AG09309 (cell line): Measurements from ENCODE around the gene VPS13C.

Experiments
- DNase-seq: peaks from one replicate; pipeline ENCODE4 v3.0.0-alpha.2; 2010; ENCODE audit warnings: low read depth
- H3K4me3 ChIP-seq: 2 replicates; pipeline ENCODE4 v1.5.1; 2011; ENCODE audit warnings: mild to moderate bottlenecking, low read depth, low read length, moderate library complexity; ENCODE audit not compliant: control insufficient read depth
- TF ChIP-seq, protein P1 (sequence below): IDR thresholded peaks from 2 replicates; pipeline ENCODE4 v1.5.1; 2011; ENCODE audit warnings: mild to moderate bottlenecking, low read depth, low read length, inconsistent platforms; ENCODE audit not compliant: insufficient read depth, control insufficient read depth; ENCODE audit errors: missing control alignments

Gene VPS13C, protein sequence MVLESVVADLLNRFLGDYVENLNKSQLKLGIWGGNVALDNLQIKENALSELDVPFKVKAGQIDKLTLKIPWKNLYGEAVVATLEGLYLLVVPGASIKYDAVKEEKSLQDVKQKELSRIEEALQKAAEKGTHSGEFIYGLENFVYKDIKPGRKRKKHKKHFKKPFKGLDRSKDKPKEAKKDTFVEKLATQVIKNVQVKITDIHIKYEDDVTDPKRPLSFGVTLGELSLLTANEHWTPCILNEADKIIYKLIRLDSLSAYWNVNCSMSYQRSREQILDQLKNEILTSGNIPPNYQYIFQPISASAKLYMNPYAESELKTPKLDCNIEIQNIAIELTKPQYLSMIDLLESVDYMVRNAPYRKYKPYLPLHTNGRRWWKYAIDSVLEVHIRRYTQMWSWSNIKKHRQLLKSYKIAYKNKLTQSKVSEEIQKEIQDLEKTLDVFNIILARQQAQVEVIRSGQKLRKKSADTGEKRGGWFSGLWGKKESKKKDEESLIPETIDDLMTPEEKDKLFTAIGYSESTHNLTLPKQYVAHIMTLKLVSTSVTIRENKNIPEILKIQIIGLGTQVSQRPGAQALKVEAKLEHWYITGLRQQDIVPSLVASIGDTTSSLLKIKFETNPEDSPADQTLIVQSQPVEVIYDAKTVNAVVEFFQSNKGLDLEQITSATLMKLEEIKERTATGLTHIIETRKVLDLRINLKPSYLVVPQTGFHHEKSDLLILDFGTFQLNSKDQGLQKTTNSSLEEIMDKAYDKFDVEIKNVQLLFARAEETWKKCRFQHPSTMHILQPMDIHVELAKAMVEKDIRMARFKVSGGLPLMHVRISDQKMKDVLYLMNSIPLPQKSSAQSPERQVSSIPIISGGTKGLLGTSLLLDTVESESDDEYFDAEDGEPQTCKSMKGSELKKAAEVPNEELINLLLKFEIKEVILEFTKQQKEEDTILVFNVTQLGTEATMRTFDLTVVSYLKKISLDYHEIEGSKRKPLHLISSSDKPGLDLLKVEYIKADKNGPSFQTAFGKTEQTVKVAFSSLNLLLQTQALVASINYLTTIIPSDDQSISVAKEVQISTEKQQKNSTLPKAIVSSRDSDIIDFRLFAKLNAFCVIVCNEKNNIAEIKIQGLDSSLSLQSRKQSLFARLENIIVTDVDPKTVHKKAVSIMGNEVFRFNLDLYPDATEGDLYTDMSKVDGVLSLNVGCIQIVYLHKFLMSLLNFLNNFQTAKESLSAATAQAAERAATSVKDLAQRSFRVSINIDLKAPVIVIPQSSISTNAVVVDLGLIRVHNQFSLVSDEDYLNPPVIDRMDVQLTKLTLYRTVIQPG (N-terminal part only)

DNA sequence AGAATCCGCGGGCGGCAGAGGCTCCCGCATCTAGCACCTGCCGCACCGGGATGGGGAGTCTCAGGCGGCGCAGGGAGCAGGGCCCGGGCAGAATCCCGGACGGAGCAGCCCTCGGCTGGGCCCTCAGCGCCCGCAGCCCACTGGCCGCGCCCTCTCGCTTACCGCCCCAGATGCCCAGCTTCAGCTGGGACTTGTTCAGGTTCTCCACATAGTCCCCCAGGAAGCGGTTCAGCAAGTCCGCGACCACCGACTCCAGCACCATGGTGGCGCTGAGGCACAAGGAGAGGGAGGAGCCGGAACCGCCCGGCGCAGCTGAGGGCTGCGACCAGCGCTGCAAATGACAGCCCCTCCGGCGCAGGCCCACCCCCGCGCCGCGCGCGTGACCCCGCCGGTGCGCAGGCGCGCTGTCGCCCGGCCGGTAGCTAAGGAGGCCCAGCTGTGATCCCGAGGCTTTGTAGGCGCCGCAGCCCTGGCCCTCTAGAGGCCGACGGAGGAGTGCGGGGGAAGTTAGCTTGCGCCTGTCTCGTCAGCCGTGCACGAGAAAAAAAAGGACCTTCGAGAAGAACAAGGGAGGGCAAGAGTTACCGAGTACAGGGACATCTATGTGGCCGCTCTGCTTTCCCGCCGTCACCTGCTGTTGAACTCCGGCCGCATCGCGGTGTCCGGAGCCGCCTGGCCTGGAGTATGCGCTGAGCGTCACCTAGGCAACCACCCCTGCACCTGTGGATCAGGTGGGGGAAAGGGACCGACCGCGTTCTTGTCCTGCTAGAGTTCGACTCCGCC lies at the start of gene VPS13C:
Gene VPS13C (minus strand): TSS at position 335 of the 783 bp plus-strand sequence. CDS start 73 bp downstream, at position 262.
- peak; percentile 47 for DNase-seq
- TF ChIP-seq, protein P1, sequence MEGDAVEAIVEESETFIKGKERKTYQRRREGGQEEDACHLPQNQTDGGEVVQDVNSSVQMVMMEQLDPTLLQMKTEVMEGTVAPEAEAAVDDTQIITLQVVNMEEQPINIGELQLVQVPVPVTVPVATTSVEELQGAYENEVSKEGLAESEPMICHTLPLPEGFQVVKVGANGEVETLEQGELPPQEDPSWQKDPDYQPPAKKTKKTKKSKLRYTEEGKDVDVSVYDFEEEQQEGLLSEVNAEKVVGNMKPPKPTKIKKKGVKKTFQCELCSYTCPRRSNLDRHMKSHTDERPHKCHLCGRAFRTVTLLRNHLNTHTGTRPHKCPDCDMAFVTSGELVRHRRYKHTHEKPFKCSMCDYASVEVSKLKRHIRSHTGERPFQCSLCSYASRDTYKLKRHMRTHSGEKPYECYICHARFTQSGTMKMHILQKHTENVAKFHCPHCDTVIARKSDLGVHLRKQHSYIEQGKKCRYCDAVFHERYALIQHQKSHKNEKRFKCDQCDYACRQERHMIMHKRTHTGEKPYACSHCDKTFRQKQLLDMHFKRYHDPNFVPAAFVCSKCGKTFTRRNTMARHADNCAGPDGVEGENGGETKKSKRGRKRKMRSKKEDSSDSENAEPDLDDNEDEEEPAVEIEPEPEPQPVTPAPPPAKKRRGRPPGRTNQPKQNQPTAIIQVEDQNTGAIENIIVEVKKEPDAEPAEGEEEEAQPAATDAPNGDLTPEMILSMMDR: peak; percentile 80
- H3K4me3 ChIP-seq: peak within 1 kb of the TSS; percentile 57

DNA sequence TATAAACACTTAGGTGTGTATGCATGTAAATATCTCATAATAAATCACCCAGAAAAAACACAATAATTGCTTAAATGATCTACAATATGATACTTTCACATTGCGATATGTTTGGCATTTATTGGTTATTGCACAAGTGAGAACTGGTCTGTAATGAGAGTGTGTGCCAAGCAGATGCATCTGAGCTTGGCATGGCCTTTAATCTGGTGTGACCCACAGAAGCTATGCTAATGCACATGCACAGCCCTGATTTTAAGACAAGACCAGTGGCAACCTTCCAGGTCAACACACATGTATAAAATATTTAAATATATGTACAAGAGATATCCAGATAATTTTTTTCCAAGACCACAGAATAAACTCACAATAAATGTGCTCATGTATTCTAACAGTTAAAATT lies 49.2 kb upstream of the VPS13C start:
- no peak overlapping the region for H3K4me3 ChIP-seq
- no peak for DNase-seq
- TF ChIP-seq, protein P1: no peak

DNA sequence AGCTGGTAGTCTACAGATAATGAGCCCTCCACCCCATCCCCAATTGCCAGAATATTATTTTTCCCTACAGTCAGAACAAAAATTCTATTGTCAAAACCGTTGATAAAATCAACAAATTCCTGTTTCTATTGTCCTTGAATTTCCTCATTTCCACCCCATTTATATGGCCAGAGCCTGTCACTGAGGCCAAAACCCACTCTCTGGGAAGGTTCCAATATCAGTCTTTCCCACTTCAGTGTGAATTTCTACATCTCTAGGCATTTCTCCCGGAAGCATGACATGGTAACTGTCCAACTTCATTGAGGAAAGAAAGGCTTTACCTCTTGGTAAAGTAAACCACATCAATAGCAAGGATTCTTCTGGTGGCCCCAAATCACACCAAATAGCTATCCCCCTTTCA lies 48.2 kb upstream of the VPS13C start:
- DNase-seq: no peak
- TF ChIP-seq, protein P1: no peak
- no peak overlapping the region for H3K4me3 ChIP-seq

DNA sequence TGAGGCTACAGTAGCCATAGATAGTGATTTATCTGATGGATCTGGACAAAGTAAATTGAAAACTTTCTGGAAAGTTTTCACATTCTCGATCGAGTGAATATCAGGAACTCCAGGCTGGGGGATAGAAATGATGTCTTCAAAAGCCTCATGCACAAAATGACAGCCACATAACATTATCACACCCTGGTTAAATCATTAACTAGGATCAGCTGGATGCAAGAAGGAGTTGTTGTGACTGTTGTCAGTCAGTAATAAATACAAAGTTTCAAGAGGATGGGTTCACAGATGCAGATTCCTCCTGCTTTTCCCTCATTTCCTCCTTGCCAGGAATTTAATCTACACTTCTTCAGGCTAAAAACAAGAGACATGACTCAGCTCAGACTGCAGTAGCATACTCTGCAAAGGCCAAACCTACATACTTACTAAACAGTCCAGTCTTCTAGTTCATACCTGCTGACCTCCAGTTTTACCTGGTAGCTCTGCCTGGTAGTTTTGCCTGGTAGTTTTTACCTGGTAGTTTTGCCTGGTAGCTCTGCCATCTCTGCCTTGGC lies 47.4 kb upstream of the VPS13C start:
- TF ChIP-seq, protein P1: no peak

DNA sequence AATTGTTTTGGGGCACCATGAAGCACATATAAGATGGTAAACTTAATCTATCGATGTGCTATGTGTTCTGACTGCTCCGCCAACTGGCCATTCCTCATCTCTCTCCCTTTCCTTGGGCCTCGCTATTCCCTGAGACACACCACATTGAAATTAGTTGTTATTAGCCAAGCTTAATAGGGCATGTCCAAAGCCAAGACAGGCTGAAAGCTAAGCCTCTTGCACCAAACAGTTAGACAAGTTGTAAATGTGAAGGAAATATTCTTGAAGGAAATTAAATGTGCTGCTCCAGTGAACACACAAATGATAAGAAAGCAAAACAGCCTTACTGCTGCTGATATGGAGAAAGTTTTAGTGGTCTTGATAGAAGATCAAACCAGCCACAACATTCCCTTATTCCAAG lies 45.8 kb upstream of the VPS13C start:
- H3K4me3 ChIP-seq: no peak overlapping the region
- no peak for DNase-seq
- TF ChIP-seq, protein P1: no peak

More for the DNA sequence above, 47.4 kb upstream of the VPS13C start:
- H3K4me3 ChIP-seq: no peak overlapping the region
- no peak for DNase-seq
